IMR-90 (cell line): ENCODE data around the gene VPS54. TPM values are rescaled to one million over a fixed set of nuclear protein-coding genes. Genes with fewer than 3 reads are reported as not detected.
A peak's percentile ranks its signal among the peaks of the same experiment; 100 is the strongest.

Source experiments
- ATAC-seq: fragments of 200-7000 bp; cut with Tn5 transposase; 2 replicates; pipeline ENCODE4 v1.9.1; 2020; ENCODE audit warnings: low read depth, mild to moderate bottlenecking, moderate library complexity
- BruUV-seq: library from RNA; stranded (reverse); fragments of 400-500 nt; replicated peaks from 2 replicates; lab custom pipeline; 2021; lab: Mats Ljungman, UMichigan
- CTCF ChIA-PET: fragments of 300-600 bp; formaldehyde crosslinking; extraction: SDS; loops from one replicate; lab custom pipeline; 2021; ENCODE audit warnings: antibody characterized with exemption; lab: Yijun Ruan, JAX
- POLR2A ChIA-PET: fragments of 300-600 bp; sonication (Branson Sonifier 250); formaldehyde crosslinking; loops from one replicate; lab custom pipeline; 2022; ENCODE audit warnings: antibody characterized with exemption; ENCODE audit not compliant: unreplicated experiment; lab: Charles Lee
- DNase-seq: peaks from one replicate; pipeline ENCODE4 v3.0.0; 2013
- H2AFZ ChIP-seq: replicated peaks from 2 replicates; pipeline ENCODE3; 2013; ENCODE audit warnings: low read length, mild to moderate bottlenecking; ENCODE audit not compliant: poor library complexity
- H2AK5ac ChIP-seq: 2 replicates; pipeline ENCODE4 v1.6.1; 2013; ENCODE audit warnings: low read depth, low read length, inconsistent platforms
- H2AK9ac ChIP-seq: replicated peaks from 2 replicates; pipeline ENCODE3; 2013; ENCODE audit warnings: mild to moderate bottlenecking, low read depth, low read length, moderate library complexity; ENCODE audit not compliant: poor library complexity
- H2BK120ac ChIP-seq: 2 replicates; pipeline ENCODE4 v1.6.1; 2013; ENCODE audit warnings: low read depth, low read length, inconsistent platforms
- H2BK15ac ChIP-seq: 3 replicates; pipeline ENCODE4 v1.6.1; 2013; ENCODE audit warnings: low read depth, low read length, inconsistent platforms
- H2BK20ac ChIP-seq: 2 replicates; pipeline ENCODE4 v1.6.1; 2013; ENCODE audit warnings: low read depth, mild to moderate bottlenecking, inconsistent platforms, low read length, moderate library complexity
- H2BK5ac ChIP-seq: 2 replicates; pipeline ENCODE4 v1.6.1; 2013; ENCODE audit warnings: mild to moderate bottlenecking, low read depth, low read length, inconsistent platforms; ENCODE audit not compliant: poor library complexity, severe bottlenecking
- H3K14ac ChIP-seq: replicated peaks from 2 replicates; pipeline ENCODE4 v1.6.1; 2013; ENCODE audit warnings: low read depth, low read length, inconsistent platforms
- H3K18ac ChIP-seq: 2 replicates; pipeline ENCODE4 v1.6.1; 2013; ENCODE audit warnings: low read depth, low read length, control low read depth
- H3K23ac ChIP-seq: 2 replicates; pipeline ENCODE4 v1.6.1; 2013; ENCODE audit warnings: low read depth, low read length, inconsistent platforms
- H3K27ac ChIP-seq: 2 replicates; pipeline ENCODE4 v1.5.1; 2013; ENCODE audit warnings: mild to moderate bottlenecking, control low read depth, low read length; ENCODE audit not compliant: insufficient read depth
- H3K27me3 ChIP-seq: 2 replicates; pipeline ENCODE4 v1.6.1; 2013; ENCODE audit warnings: low read length; ENCODE audit not compliant: control insufficient read depth, insufficient read depth
- H3K36me3 ChIP-seq: 2 replicates; pipeline ENCODE4 v1.6.1; 2013; ENCODE audit warnings: low read length, mixed read lengths; ENCODE audit not compliant: control insufficient read depth, insufficient read depth
- H3K4ac ChIP-seq: 2 replicates; pipeline ENCODE4 v1.6.1; 2013; ENCODE audit warnings: low read depth, low read length, inconsistent platforms
- H3K4me1 ChIP-seq: 2 replicates; pipeline ENCODE4 v1.6.1; 2013; ENCODE audit warnings: low read length, mixed read lengths; ENCODE audit not compliant: control insufficient read depth, insufficient read depth
- H3K4me2 ChIP-seq: 2 replicates; pipeline ENCODE4 v1.6.1; 2013; ENCODE audit warnings: low read depth, mild to moderate bottlenecking, control low read depth, low read length, moderate library complexity
- H3K4me3 ChIP-seq: 2 replicates; pipeline ENCODE4 v1.5.1; 2013; ENCODE audit warnings: low read depth, mild to moderate bottlenecking, control low read depth, low read length, moderate library complexity; ENCODE audit not compliant: insufficient read depth
- H3K56ac ChIP-seq: 2 replicates; pipeline ENCODE4 v1.6.1; 2013; ENCODE audit warnings: low read length, inconsistent platforms; ENCODE audit not compliant: insufficient read depth; ENCODE audit errors: extremely low read depth
- H3K79me1 ChIP-seq, 2 experiments: 2 replicates each; pipeline ENCODE4 v1.6.1; 2013; ENCODE audit warnings: low read length in 2 of 2, inconsistent platforms in 1 of 2, low read depth in 1 of 2
- H3K9ac ChIP-seq: 2 replicates; pipeline ENCODE4 v1.6.1; 2013; ENCODE audit warnings: low read depth, low read length, control low read depth
- H3K9me1 ChIP-seq: 2 replicates; pipeline ENCODE4 v1.6.1; 2013; ENCODE audit warnings: low read length, inconsistent platforms; ENCODE audit not compliant: insufficient read depth
- H3K9me3 ChIP-seq: 2 replicates; pipeline ENCODE4 v1.6.1; 2013; ENCODE audit warnings: low read length; ENCODE audit not compliant: control insufficient read depth, insufficient read depth
- H4K20me1 ChIP-seq: 2 replicates; pipeline ENCODE4 v1.6.1; 2013; ENCODE audit warnings: low read length, inconsistent platforms; ENCODE audit not compliant: insufficient read depth
- H4K5ac ChIP-seq: 2 replicates; pipeline ENCODE4 v1.6.1; 2013; ENCODE audit warnings: mild to moderate bottlenecking, low read depth, low read length, control low read depth
- H4K8ac ChIP-seq, 2 experiments: 2 replicates each; pipeline ENCODE4 v1.6.1; 2013; ENCODE audit warnings: low read depth in 2 of 2, low read length in 2 of 2, control low read depth in 1 of 2, inconsistent platforms in 1 of 2
- H4K91ac ChIP-seq: 2 replicates; pipeline ENCODE4 v1.6.1; 2013; ENCODE audit warnings: low read depth, low read length, inconsistent platforms; ENCODE audit not compliant: insufficient read depth
- CEBPB ChIP-seq: IDR thresholded peaks from 2 replicates; pipeline ENCODE4 v1.6.1; 2012; ENCODE audit warnings: low read depth, low read length, improper control_type of control experiment
- MAFK ChIP-seq: IDR thresholded peaks from 2 replicates; pipeline ENCODE4 v1.6.1; 2012; ENCODE audit warnings: low read depth, low read length, improper control_type of control experiment
- WGBS, 2 experiments: methylation state at CpG; one replicate each; pipeline versions ENCODE4 v1.1.5 to v1.1.7; 2013; ENCODE audit warnings: missing lambda C conversion rate in 2 of 2; ENCODE audit not compliant: insufficient read length in 1 of 2; ENCODE audit errors: extremely low coverage in 2 of 2; 5-methylcytosine and 5-hydroxymethylcytosine counted together
- dilution Hi-C: fragments of 300-500 bp; cut with HindIII; formaldehyde crosslinking; loops from one replicate; pipeline ENCODE4 v1.14.3; 2018; ENCODE audit warnings: low sequenced_read_pairs; ENCODE audit not compliant: unreplicated experiment
- in situ Hi-C: fragments of 300-500 bp; cut with MboI; formaldehyde crosslinking; loops from 3 replicates; pipeline ENCODE4 v1.14.3; 2019; ENCODE audit warnings: low sequenced_read_pairs, inconsistent platforms, mixed read lengths
- intact Hi-C: fragments of 100-400 bp; cut with micrococcal nuclease; formaldehyde crosslinking; loops from 2 replicates; pipeline ENCODE4 v1.10.0; 2022
- polyA plus RNA-seq, 3 experiments: library from polyadenylated mRNA; depleted of rRNA; stranded (reverse); fragments of >200 nt; gene quantifications; 2 replicates each; pipeline ENCODE4 v1.2.3, GENCODE V29; 2012; ENCODE audit warnings: low replicate concordance in 1 of 3
- total RNA-seq: library from RNA; depleted of rRNA; stranded (reverse); fragments of >200 nt; gene quantifications from 2 replicates; pipeline ENCODE4 v1.2.3, GENCODE V29; 2012

Gene VPS54
- total and polyA plus RNA-seq, 2 of the 4 experiments (the other 2 are of a cell fraction) = 7.1 to 18.1 TPM

GRCh38 chr2:63850204-63850571, 169.0 kb downstream of the VPS54 start:
- Histone ChIP-seq H3K27me3 (no peaks in the 10 kb centered on the region), H3K14ac (no peak overlapping the region), H3K36me3 (no peaks in the 10 kb centered on the region), H3K23ac (no peak overlapping the region), H2BK120ac (no peak overlapping the region), H3K27ac (no peak overlapping the region), H2BK20ac (no peak overlapping the region), H3K79me1 (peaks cover 16 to 54% of the 10 kb centered on the region in 2 experiments), H2AK5ac (no peak overlapping the region), H3K4ac (no peak overlapping the region), H3K9me1 (no peaks in the 10 kb centered on the region; the same call in 1 of the 2 replicates), H4K8ac (no peak overlapping the region), H4K5ac (no peak overlapping the region), H2AFZ (no peak overlapping the region), H4K20me1 (peaks cover 36% of the 10 kb centered on the region; the same call in 1 of the 2 replicates), H2BK15ac (no peak overlapping the region), H4K91ac (no peak overlapping the region), H3K9ac (no peak overlapping the region), H3K4me2 (no peak overlapping the region), H2AK9ac (no peak overlapping the region), H3K4me1 (peaks cover 13% of the 10 kb centered on the region), H3K9me3 (no peaks in the 10 kb centered on the region), H3K4me3 (no peak overlapping the region), H3K18ac (no peak overlapping the region), H2BK5ac (no peak overlapping the region), H3K56ac (no peak overlapping the region)
- intact Hi-C loops = no loop called here
- CTCF ChIA-PET = interaction anchor here (0.8 kb wide), 1 partner anchor 184 kb away, joined by 3 read pairs; no protein-coding TSS in a partner anchor
- DNase-seq (no peak), ATAC-seq (no peak)
- no TSS peak for BruUV-seq
- in situ Hi-C loops = loop anchor here (10.0 kb wide), 2 partner anchors 155 to 245 kb away; no protein-coding TSS in a partner anchor
- peak; percentile 85 for TF ChIP-seq MAFK
- no peak for TF ChIP-seq CEBPB
- POLR2A ChIA-PET = no interaction called here
- dilution Hi-C loops = loop anchor here (25.0 kb wide), 1 partner anchor 163 kb away; no protein-coding TSS in a partner anchor
- WGBS, 2 experiments = no CpG with 5 or more reads among the region's 1 CpG
